SH-SY5Y (cell line): ENCODE data around the gene GALNTL6.

ENCODE experiments used
- GATA2 ChIP-seq: IDR thresholded peaks from 2 replicates; pipeline ENCODE4 v1.6.1; 2011; ENCODE audit warnings: mild to moderate bottlenecking, low read depth, low read length
- GATA3 ChIP-seq: IDR thresholded peaks from 2 replicates; pipeline ENCODE4 v1.6.1; 2011; ENCODE audit warnings: low read depth, mild to moderate bottlenecking, low read length, moderate library complexity

- no peak for TF ChIP-seq GATA3
- no peak for TF ChIP-seq GATA2
These were observed 1179.6 kb downstream of the GALNTL6 start for GRCh38 chr4:172992648-172993378.
